HG02840 (cell line): ENCODE data around the gene OSBP.
"Not testable (repeated sequence)": the region's sequence is repeated elsewhere in the genome, so short reads cannot be mapped to it uniquely, and the experiment has no call there.

Experiments
- ATAC-seq: cut with Tn5 transposase; IDR thresholded peaks from one replicate; pipeline ENCODE4 v1.9.1; 2021; ENCODE audit warnings: mild to moderate bottlenecking, moderate library complexity, moderate number of reproducible peaks; ENCODE audit not compliant: unreplicated experiment, low FRiP score

Gene OSBP

DNA sequence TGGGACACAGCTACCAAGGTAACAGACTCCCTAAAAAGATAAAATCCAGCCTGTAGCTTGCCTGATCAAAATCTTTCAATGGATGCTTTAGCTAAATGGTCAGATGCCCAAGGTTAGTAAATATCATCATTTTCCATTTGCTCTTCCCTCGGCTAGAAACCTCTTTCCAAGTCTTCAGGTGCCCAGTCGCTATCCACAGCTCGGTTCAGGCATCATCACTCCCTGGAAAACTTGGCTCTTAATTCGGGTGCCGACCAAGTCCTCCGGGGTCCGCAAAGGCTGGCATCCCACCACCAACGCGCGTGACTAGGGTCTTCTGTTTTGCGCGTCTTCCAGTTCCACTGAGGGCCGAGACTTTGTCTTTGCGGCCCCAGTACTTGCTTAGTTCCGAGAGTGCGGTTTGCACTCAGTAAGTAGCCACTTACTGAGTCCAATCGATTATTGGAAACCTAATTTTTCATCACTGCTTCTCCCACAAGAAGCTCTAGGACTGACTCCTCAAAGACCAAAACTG is 59.9 kb downstream of the OSBP start:
- ATAC-seq: no peak

GRCh38 chr11:59553323-59553722 is 62.3 kb downstream of the OSBP start:
- ATAC-seq: no peak

GRCh38 chr11:59552844-59553243 is 62.7 kb downstream of the OSBP start:
- no peak for ATAC-seq

DNA sequence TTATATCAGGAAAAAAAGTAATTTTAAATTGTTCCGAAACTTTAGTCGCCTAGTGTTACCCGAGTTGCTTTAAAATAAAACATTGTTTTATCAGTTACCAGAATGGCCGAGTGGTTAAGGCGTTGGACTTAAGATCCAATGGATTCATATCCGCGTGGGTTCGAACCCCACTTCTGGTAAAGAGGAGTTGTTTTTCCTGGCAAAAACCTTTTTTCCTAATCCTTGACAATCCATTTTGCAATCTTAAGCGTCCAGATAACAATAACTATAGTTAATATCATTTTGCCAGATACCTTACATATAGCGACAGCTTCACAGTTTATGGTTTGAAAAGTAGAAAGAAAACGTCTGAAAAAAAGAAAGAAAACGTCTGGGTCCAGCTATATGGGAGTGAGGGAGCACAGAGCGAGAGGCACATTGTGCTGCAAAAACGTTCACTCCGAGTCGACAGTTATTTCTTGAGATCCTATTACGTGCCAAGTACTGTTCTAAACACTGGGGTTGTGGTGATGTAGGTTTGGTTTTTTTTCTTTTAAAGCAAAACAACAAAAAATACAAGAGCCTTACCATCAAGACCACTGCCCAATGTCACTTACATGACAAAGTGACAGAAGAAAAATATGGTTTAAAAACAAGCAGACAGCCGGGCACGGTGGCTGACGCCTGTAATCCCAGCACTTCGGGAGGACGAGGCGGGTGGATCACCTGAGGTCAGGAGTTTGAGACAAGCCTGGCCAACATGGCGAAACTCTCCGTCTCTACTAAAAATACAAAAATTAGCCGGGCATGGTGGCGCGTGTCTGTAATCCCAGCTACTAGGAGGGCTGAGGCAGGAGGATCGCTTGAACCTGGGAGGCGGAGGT is 63.7 kb downstream of the OSBP start:
- no peak for ATAC-seq

DNA sequence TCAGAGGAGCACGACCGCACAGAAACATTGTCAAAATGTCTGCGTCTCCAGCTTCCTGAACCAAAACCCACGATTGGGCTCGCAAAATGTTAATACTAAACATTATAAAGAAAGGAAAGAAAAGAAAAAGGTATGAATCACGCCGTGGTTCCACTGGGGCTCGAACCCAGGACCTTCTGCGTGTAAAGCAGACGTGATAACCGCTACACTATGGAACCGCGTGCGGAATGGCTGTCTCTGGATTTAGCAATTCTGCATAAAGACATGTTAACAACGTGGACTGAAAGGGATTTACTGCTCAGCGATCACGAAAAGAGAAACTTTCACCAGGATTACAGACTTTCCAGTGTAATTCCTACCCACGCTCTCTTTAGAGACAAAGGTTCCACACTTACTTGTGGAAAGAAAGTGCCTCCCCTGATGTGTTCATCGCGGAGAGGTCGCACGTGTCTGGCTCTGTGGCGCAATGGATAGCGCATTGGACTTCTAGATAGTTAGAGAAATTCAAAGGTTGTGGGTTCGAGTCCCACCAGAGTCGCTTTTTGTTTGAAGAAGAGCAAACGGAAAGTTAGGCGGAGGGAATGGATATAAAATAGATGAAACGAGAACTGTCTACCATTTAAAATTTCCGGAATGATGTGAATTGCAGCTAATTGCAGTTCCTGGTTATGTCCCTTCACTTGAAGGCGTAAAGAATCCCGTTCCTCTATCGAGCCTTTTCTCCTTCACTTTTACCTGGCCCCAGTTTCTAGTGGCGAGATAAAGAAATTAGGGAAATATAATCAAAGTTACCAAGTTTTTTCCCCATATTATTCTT is 64.5 kb downstream of the OSBP start:
- peak; percentile 31 for ATAC-seq

DNA sequence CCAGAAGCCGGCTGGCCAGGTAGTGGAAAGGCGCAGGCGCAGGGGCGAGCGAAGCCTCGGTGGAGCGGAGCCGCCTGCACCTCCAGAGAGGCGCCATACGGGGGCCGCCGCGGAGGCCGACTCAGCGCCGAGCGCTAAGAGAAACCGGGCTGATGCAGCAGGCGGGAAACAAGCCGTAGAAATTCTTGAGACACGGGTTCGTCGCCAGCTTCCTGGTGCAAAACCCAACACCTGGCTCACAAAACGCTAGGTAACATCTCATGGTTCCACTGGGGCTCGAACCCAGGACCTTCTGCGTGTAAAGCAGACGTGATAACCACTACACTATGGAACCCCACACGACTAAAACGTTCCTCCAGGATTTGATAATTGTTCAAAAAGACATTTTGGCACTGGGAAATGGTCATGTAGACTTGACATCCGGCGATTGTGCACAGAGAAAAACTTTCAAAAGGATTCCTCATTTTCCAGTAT is 65.2 kb downstream of the OSBP start:
- ATAC-seq: peak; percentile 93

- no peak for ATAC-seq
These were observed 67.3 kb downstream of the OSBP start for GRCh38 chr11:59548309-59548656.

DNA sequence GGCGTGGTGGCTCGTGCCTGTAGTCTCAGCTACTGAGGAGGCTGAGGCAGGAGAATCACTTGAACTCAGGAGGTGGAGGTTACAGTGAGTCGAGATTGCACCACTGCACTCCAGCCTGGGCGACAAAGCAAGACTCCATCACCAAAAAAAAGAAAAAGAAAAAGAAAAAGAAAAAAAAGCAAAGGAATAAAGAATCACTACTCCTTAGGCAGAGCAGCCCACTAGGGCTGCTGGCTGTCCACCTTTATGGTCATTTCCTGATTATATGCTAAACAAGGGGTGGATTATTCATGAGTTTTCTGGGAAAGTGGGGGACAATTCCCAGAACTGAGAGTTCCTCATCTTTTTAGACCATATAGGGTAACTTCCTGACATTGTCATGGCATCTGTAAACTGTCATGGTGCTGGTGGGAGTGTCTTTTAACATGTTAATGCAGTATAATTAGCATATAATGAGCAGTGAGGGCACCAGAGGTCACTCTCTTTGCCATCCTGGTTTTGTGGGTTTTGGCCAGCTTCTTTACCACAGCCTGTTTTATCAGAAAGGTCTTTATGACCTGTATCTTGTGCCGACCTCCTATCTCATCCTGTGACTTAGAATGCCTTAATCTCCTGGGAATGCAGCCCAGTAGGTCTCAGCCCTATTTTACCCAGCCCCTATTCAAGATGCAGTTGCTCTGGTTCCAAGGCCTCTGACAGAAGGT is 67.8 kb downstream of the OSBP start:
- ATAC-seq: not testable (repeated sequence)

DNA sequence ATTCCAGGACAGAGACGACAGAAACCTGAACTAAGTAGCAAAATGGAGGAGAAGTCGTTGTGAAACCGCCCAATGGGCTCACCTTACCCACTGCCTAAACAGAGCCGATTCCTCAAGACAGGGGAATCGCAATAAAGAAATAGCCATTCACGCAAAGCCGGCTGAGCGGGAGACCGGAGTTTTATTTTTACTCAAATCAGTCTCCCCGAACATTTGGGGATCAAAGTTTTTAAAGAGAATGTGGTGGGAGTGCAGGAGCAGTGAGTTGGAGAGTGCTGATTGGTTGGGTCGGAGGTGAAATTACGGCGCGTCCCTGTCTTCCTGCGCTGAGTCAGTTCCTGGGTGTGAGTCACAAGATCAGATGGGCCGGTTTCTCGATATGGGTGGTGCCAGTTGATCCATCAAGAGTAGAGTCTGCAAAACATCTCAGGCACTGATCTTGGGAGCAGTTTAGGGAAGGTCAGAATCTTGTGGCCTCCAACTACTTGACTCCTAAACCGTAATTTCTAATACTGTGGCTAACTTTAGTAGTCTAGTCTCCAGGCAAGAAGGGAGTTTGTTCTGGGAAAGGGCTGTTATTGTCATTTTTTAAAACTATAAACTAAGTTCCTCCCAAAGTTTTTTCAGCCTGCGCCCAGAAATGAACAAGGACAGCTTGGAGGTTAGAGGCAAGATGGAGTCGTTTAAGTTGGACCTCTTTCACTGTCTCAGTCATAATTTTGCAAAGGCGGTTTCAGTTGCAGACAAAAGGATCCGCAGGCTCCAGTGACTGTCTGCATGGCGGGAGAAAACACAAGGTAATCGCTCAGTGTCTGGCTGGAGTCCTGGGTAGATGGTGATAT is 70.2 kb downstream of the OSBP start:
- no peak for ATAC-seq

DNA sequence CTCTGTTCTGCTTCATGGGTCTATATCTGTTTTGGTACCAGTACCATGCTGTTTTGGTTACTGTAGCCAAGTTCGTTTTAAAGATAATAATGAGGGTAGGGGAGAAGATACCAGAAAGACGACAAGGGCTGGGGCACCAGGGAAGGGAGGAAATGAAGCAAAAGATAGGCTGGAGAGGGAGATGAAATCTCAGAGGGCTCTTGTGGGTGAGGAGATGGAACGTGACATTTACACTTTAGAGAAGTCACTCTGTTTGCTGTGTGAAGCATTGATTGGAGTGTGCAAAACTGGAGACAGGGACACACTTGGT is 70.8 kb downstream of the OSBP start:
- ATAC-seq: no peak

DNA sequence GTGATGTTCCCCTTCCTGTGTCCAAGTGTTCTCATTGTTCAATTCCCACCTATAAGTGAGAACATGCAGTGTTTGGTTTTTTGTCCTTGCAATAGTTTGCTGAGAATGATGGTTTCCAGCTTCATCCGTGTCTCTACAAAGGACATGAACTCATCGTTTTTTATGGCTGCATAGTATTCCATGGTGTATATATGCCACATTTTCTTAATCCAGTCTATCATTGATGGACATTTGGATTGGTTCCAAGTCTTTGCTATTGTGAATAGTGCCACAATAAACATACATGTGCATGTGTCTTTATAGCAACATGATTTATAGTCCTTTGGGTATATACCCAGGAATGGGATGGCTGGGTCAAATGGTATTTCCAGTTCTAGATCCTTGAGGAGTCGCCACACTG is 71.9 kb downstream of the OSBP start:
- not testable (repeated sequence) for ATAC-seq

DNA sequence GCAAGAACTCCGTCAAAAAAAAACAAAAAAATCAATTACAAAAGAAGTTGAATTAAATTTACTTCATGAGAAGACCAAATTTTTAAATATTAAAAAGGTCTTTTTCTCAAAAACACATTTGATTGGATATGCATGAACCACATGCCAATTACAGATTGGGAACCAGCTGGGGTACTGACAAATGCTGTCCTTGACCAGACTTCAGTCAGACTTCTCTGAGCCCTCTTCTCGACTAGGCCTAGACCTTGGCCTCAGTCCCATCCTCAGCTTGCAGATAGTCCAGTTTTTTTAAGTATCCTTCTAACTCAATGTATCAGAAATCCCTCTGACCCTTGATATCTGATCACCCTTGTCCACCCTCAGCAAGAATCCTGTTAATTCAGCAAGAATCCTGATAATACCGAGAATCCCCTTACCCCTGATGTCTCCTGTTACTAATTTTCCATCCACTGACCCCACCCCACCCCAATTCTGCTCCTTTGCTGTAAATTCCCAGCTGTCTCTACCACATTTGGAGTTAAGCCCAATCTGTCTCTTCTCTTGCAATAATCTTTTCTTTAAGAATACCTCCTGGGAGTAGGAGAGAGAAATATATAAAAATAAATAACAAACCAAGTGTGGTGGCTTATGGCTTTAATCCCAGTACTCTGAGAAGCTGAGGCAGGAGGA is 73.3 kb downstream of the OSBP start:
- no peak for ATAC-seq

DNA sequence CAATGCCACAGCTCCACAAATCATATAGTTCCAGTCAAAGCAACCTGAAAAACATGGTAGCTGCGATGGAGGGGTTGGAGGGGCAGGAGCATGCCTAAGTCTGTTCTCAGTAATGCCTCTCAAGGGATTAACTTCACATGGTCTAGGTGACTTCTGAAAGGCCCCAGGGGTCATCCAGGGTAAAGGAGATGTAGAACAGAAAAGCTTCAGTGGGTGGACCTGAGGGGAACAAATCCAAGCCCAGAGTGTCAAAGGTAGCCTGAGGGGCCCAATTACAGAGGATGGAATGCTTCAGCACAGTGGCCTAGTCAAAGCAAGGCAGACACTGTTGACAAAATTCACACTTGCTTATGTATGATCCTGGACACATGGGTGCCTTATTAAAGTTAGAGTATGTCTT is 80.9 kb downstream of the OSBP start:
- ATAC-seq: no peak

DNA sequence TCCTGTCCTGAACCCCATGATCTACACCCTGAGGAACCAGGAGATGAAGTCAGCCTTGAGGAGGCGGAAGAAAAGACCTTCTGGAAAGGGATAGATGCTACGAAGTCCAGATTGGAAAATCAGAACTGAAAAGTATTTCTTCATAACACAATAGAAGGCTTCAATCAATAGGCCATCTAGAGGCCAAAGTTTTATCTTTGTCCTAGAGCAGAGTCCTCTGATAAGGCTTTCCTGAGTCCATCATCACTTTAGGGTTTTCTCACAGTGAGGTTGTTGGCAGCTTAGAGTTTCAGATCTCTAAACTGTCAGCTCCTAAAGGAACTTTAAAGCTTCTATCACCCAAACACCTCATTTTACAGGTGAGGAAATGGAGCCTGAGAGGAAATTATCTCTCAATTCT is 83.0 kb downstream of the OSBP start:
- no peak for ATAC-seq

- no peak for ATAC-seq
These were observed 86.9 kb downstream of the OSBP start for GRCh38 chr11:59528711-59529110.
